Sigmoid colon (tissue), 4 donors: Measurements from ENCODE around the gene JOSD1.

Experiments
- CTCF ChIP-seq, 4 experiments: fragments of 450-650 bp in 3 of 4; fragments of 200-600 bp in 1 of 4; IDR thresholded peaks; one replicate each; pipeline ENCODE4 v1.5.1; 2016 to 2019; ENCODE audit warnings: antibody characterized with exemption in 4 of 4, mild to moderate bottlenecking in 3 of 4, moderate library complexity in 2 of 4
- EP300 ChIP-seq, 4 donors: sonication (generic); formaldehyde crosslinking; IDR thresholded peaks; one replicate each; pipeline ENCODE4 v1.6.1; 2017; ENCODE audit warnings: antibody characterized with exemption in 4 of 4
- POLR2A ChIP-seq, 2 donors: fragments of 450-650 bp; IDR thresholded peaks; one replicate each; pipeline ENCODE4 v1.6.1; 2016; ENCODE audit warnings: antibody characterized with exemption in 2 of 2, mild to moderate bottlenecking in 2 of 2, moderate library complexity in 2 of 2
- POLR2AphosphoS5 ChIP-seq, 4 donors: sonication (generic); formaldehyde crosslinking; IDR thresholded peaks; one replicate each; pipeline ENCODE4 v1.6.1; 2017; ENCODE audit warnings: antibody characterized with exemption in 4 of 4

GRCh38 chr22:38730411-38730871 is 29.7 kb upstream of the JOSD1 start:
- TF ChIP-seq CTCF (IDR thresholded peaks at IDR 0.05) (no peak), POLR2A (IDR thresholded peaks at IDR 0.05) (no peak), POLR2AphosphoS5 (IDR thresholded peaks at IDR 0.05) (no peak), EP300 (IDR thresholded peaks at IDR 0.05) (no peak)
